Activated effector memory CD4-positive, alpha-beta T cell treated with Interleukin-2 at 50 U/mL for 16 hours (primary cell): Measurements from ENCODE around the gene DCHS1.
"Not testable (repeated sequence)": the region's sequence is repeated elsewhere in the genome, so short reads cannot be mapped to it uniquely, and the experiment has no call there.

Experiments used
- DNase-seq: peaks from one replicate; pipeline ENCODE4 v3.0.0-alpha.2; 2020

Gene DCHS1

GRCh38 chr11:6655790-6656583, at the start of gene DCHS1:
Gene DCHS1 (minus strand): TSS chr11:6655809. CDS start chr11:6641613, 14,196 bp downstream.
- no peak for DNase-seq

GRCh38 chr11:6703247-6704063, 47.8 kb upstream of the DCHS1 start:
- no peak for DNase-seq

GRCh38 chr11:6701955-6702354, 46.3 kb upstream of the DCHS1 start:
- not testable (repeated sequence) for DNase-seq

GRCh38 chr11:6695377-6695776, 39.8 kb upstream of the DCHS1 start:
- DNase-seq = no peak

- no peak for DNase-seq
These were observed 38.6 kb upstream of the DCHS1 start for GRCh38 chr11:6694229-6694535.

GRCh38 chr11:6693342-6694228, 38.0 kb upstream of the DCHS1 start:
- DNase-seq = peak; percentile 23

GRCh38 chr11:6692128-6692527, 36.5 kb upstream of the DCHS1 start:
- no peak for DNase-seq

GRCh38 chr11:6690431-6691132, 35.0 kb upstream of the DCHS1 start:
- DNase-seq = not testable (repeated sequence)

- no peak for DNase-seq
These were observed 32.3 kb upstream of the DCHS1 start for GRCh38 chr11:6687876-6688275.

- no peak for DNase-seq
These were observed 30.4 kb upstream of the DCHS1 start for GRCh38 chr11:6686006-6686405.

- DNase-seq = not testable (repeated sequence)
These were observed 28.5 kb upstream of the DCHS1 start for GRCh38 chr11:6684068-6684467.

GRCh38 chr11:6682936-6683861, 27.6 kb upstream of the DCHS1 start, which contains the start of gene MRPL17:
Gene MRPL17 (minus strand): TSS chr11:6683340. CDS start chr11:6683296, 44 bp downstream.
- peak; percentile 98 for DNase-seq

GRCh38 chr11:6682591-6682935, 27.0 kb upstream of the DCHS1 start:
- DNase-seq = no peak

- no peak for DNase-seq
These were observed 26.3 kb upstream of the DCHS1 start for GRCh38 chr11:6681949-6682348.

- DNase-seq = no peak
These were observed 25.9 kb upstream of the DCHS1 start for GRCh38 chr11:6681505-6681904.

- no peak for DNase-seq
These were observed 21.4 kb upstream of the DCHS1 start for GRCh38 chr11:6677018-6677417.

- no peak for DNase-seq
These were observed 19.3 kb upstream of the DCHS1 start for GRCh38 chr11:6674862-6675261.

GRCh38 chr11:6674219-6674597, 18.6 kb upstream of the DCHS1 start:
- DNase-seq = no peak

- DNase-seq = no peak
These were observed 18.1 kb upstream of the DCHS1 start for GRCh38 chr11:6673523-6674218.

- no peak for DNase-seq
These were observed 16.4 kb upstream of the DCHS1 start for GRCh38 chr11:6671991-6672390.
